Breast epithelium (tissue), 3 donors: ENCODE measurements around the gene DUSP22.

Experiments
- CTCF ChIP-seq, 3 donors: fragments of 450-650 bp; IDR thresholded peaks; one replicate each; pipeline ENCODE4 v1.5.1; 2016 to 2017; ENCODE audit warnings: antibody characterized with exemption in 3 of 3, mild to moderate bottlenecking in 3 of 3, moderate library complexity in 3 of 3
- POLR2A ChIP-seq: fragments of 450-650 bp; IDR thresholded peaks from one replicate; pipeline ENCODE4 v1.6.1; 2016; ENCODE audit warnings: antibody characterized with exemption, mild to moderate bottlenecking, moderate library complexity

- no peak for TF ChIP-seq POLR2A
- no peak for TF ChIP-seq CTCF (IDR thresholded peaks at IDR 0.05)
These were observed 65.0 kb downstream of the DUSP22 start for GRCh38 chr6:357261-357790.
